Measurements from ENCODE around the gene ALDH5A1. TPM values are rescaled to one million over a fixed set of nuclear protein-coding genes. Genes with fewer than 3 reads are reported as not detected.

ALDH5A1 gene
- polyA plus RNA-seq, 1 donor (not counting 4 experiments of a cell fraction or from before 2014, with no cell fraction given): 0.45 TPM

DNA sequence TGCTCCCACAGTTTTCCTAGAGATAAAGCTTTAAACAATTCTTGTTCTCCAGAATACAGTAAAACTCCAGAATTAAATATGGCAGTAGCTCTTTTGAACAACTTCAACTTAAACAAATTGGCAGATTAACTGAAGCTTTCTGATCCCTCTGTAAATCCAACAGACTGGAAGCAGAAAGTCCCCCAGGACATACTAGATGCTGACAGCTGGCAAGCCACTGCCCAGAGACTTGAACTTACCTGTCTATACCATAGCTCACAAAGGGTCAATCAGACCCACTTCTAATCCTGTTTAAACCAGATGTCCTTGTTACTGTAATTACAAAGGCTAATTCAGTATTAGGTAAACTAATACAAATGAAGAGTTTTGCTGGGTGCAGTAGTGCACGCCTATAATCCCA, 17.7 kb upstream of the ALDH5A1 start:
- FAIRE-seq (no peak), DNase-seq (ENCODE audit: low read depth, low spot score) (no peak)
- TF ChIP-seq, protein P1, sequence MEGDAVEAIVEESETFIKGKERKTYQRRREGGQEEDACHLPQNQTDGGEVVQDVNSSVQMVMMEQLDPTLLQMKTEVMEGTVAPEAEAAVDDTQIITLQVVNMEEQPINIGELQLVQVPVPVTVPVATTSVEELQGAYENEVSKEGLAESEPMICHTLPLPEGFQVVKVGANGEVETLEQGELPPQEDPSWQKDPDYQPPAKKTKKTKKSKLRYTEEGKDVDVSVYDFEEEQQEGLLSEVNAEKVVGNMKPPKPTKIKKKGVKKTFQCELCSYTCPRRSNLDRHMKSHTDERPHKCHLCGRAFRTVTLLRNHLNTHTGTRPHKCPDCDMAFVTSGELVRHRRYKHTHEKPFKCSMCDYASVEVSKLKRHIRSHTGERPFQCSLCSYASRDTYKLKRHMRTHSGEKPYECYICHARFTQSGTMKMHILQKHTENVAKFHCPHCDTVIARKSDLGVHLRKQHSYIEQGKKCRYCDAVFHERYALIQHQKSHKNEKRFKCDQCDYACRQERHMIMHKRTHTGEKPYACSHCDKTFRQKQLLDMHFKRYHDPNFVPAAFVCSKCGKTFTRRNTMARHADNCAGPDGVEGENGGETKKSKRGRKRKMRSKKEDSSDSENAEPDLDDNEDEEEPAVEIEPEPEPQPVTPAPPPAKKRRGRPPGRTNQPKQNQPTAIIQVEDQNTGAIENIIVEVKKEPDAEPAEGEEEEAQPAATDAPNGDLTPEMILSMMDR (optimal IDR thresholded peaks at IDR 0.05 in 1 of 3, IDR thresholded peaks at IDR 0.05 in 1 of 3, conservative IDR thresholded peaks at IDR 0.05 in 1 of 3; ENCODE audit: extremely low read depth in 1 of 3, insufficient read depth in 2 of 3, low read length in 3 of 3): no peak
- TF ChIP-seq EZH2 (IDR thresholded peaks at IDR 0.05; ENCODE audit: low read length): no peak
- Histone ChIP-seq H3K4me2 (ENCODE audit: control insufficient read depth, extremely low read depth, insufficient read depth, low read depth, low read length) (no peak overlapping the region), H3K27me3 (ENCODE audit: control insufficient read depth, extremely low read depth, insufficient read depth, low read length) (no peaks in the 10 kb centered on the region), H3K79me2 (ENCODE audit: control insufficient read depth, insufficient read depth, low read length) (no peaks in the 10 kb centered on the region), H3K4me1 (ENCODE audit: control insufficient read depth, extremely low read depth, insufficient read depth, low read length) (no peaks in the 10 kb centered on the region), H3K9me1 (ENCODE audit: control insufficient read depth, extremely low read depth, insufficient read depth, low read length) (no peaks in the 10 kb centered on the region), H4K20me1 (ENCODE audit: control insufficient read depth, extremely low read depth, insufficient read depth, low read length) (no peaks in the 10 kb centered on the region), H2AFZ (ENCODE audit: control insufficient read depth, low read length) (no peak overlapping the region), H3K4me3 (ENCODE audit: control insufficient read depth in 2 of 3, extremely low read depth in 1 of 3, insufficient read depth in 2 of 3, low read depth in 1 of 3, low read length in 3 of 3) (no peak overlapping the region), H3K36me3 (ENCODE audit: control insufficient read depth in 2 of 2, extremely low read depth in 1 of 2, insufficient read depth in 2 of 2, low read length in 2 of 2) (no peaks in the 10 kb centered on the region), H3K27ac (ENCODE audit: control insufficient read depth, insufficient read depth, low read length) (no peak overlapping the region), H3K9ac (ENCODE audit: control insufficient read depth, extremely low read depth, insufficient read depth, low read length) (no peak overlapping the region), H3K9me3 (ENCODE audit: control insufficient read depth, low read depth, low read length) (no peaks in the 10 kb centered on the region)
- dilution Hi-C loops (cut with MboI; ENCODE audit: extremely low pct_ligation_motif_present, low sequenced_read_pairs): no loop called here

- Histone ChIP-seq H3K9ac (ENCODE audit: control insufficient read depth, extremely low read depth, insufficient read depth, low read length) (no peak overlapping the region), H3K27me3 (ENCODE audit: control insufficient read depth, extremely low read depth, insufficient read depth, low read length) (no peaks in the 10 kb centered on the region), H3K9me3 (ENCODE audit: control insufficient read depth, low read depth, low read length) (no peaks in the 10 kb centered on the region), H3K4me1 (ENCODE audit: control insufficient read depth, extremely low read depth, insufficient read depth, low read length) (no peaks in the 10 kb centered on the region), H3K4me2 (ENCODE audit: control insufficient read depth, extremely low read depth, insufficient read depth, low read depth, low read length) (no peak overlapping the region), H3K9me1 (ENCODE audit: control insufficient read depth, extremely low read depth, insufficient read depth, low read length) (no peaks in the 10 kb centered on the region), H3K27ac (ENCODE audit: control insufficient read depth, insufficient read depth, low read length) (no peak overlapping the region), H4K20me1 (ENCODE audit: control insufficient read depth, extremely low read depth, insufficient read depth, low read length) (no peaks in the 10 kb centered on the region), H3K36me3 (ENCODE audit: control insufficient read depth in 2 of 2, extremely low read depth in 1 of 2, insufficient read depth in 2 of 2, low read length in 2 of 2) (no peaks in the 10 kb centered on the region), H3K4me3 (ENCODE audit: control insufficient read depth in 2 of 3, extremely low read depth in 1 of 3, insufficient read depth in 2 of 3, low read depth in 1 of 3, low read length in 3 of 3) (no peak overlapping the region), H3K79me2 (ENCODE audit: control insufficient read depth, insufficient read depth, low read length) (no peaks in the 10 kb centered on the region), H2AFZ (ENCODE audit: control insufficient read depth, low read length) (no peak overlapping the region)
- dilution Hi-C loops (cut with MboI; ENCODE audit: extremely low pct_ligation_motif_present, low sequenced_read_pairs): no loop called here
- no peak for FAIRE-seq
- no peak for DNase-seq (ENCODE audit: low read depth, low spot score)
- TF ChIP-seq, protein P1 (optimal IDR thresholded peaks at IDR 0.05 in 1 of 3, IDR thresholded peaks at IDR 0.05 in 1 of 3, conservative IDR thresholded peaks at IDR 0.05 in 1 of 3; ENCODE audit: extremely low read depth in 1 of 3, insufficient read depth in 2 of 3, low read length in 3 of 3): no peak
- no peak for TF ChIP-seq EZH2 (IDR thresholded peaks at IDR 0.05; ENCODE audit: low read length)
These were observed 15.9 kb upstream of the ALDH5A1 start for GRCh38 chr6:24478903-24479302.
